NT2/D1 (cell line): ENCODE results near the gene PIK3AP1.

ENCODE experiments used
- SUZ12 ChIP-seq: IDR thresholded peaks from 2 replicates; pipeline ENCODE4 v1.6.1; 2011; ENCODE audit not compliant: insufficient read length, insufficient read depth; ENCODE audit errors: extremely low read depth
- YY1 ChIP-seq: IDR thresholded peaks from 2 replicates; pipeline ENCODE4 v1.6.1; 2011; ENCODE audit not compliant: insufficient read length, insufficient read depth

- TF ChIP-seq SUZ12 (no peak), YY1 (no peak)
Observed at GRCh38 chr10:96683710-96684109, 36.6 kb downstream of the PIK3AP1 start.
